Inflammatory macrophage treated with lipopolysaccharide for 4 hours (primary cell): ENCODE results near the gene GALNT18.

Experiments used
- DNase-seq: peaks from one replicate; pipeline ENCODE4 v3.0.0-alpha.2; 2020

GALNT18 gene

DNA sequence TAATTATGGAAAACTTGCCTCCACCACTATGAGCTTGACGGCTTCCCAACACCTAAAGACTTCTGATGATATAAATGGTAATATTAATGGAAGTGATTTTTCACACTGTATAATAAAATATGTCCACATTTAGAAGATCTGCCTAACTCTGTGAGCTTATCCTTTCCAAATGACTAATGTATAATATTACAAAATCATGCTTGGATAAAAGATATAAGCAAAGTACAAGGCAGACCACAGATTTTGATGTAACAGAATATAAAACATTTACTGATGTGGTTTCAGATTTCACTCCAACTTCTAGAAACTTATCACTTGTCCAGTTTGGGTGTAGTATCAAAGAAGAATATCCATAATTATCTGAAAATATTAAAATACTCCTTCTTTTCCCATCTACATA, 36.9 kb downstream of the GALNT18 start:
- DNase-seq = no peak

DNA sequence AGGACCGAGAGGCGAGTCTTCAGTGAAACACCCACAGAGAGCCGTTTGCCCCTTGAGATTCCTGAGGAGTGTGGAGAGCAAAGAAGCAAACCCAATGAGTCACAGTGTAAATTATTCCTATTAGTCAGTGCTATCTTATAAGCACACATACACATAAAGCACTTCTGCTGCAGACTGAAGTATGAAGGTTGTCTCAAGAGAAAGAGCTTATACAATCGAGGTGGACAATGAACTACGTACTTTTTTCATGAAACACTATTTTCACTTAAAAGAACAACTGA, 37.3 kb downstream of the GALNT18 start:
- no peak for DNase-seq

DNA sequence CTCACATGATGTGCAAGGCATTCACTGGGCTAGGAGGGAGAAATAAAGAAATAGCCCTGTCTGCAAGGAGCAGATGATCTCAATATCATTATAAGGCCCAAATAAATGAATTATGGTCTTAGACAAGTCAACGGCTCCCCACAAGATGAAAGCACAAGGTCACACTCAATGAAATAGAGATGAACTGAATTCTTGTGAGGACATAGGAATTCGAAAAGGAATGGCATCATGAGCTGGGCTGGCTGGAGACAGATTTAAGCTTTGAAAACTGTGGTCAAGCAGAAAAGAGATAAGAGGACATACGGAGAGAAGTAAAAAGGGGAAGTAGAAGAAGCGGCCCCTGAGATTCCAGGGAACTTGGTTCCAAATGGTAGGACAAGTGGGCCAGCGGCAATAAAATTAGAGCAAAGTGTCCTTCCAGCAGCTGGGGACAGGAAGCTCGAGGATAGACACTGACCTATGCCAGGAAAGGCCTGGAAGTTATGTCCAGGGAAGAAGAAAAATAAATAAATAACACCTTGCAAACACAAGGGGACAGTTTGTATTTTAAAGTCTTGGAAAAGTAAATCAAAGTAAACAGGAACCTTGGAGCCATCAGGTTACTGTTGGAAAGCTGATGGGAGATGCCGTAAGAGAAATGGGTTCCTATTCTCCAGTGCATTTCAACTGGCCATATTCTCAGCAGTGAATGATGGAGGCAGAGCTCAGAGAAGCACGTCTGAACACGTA, 37.8 kb downstream of the GALNT18 start:
- DNase-seq = no peak

DNA sequence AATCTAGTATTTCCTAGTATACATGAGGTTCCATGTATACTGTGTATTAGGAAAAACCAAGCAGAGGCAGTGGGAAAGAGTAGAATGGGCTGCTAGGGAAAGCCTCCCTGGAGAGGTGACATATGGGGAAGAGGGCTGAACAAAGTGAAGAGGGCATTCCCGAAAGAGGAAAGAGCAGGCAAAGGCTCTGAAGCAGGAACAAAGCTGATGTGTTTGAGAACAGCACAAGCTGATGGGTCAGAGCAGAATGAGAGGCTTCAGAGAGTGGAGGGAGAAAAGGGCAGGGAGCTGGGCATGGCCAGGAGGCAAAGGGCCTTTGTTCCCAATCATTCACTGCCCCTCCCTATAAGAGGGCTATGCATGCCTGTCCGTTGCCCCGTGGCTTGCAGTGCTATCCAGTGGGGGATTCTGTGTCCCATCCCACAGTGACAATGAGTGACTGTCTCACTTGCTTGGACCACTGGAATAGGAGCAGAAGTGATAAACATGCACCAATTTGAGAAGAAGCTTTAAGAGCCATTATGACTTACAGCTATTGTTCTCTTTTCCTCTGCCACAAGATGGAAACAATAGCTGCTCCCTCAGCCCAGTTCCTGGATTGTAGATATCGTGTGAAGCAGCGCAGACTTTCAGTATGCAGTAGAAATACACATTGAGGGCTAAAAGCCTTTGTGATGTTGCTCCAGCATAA, 39.6 kb downstream of the GALNT18 start:
- DNase-seq = no peak

DNA sequence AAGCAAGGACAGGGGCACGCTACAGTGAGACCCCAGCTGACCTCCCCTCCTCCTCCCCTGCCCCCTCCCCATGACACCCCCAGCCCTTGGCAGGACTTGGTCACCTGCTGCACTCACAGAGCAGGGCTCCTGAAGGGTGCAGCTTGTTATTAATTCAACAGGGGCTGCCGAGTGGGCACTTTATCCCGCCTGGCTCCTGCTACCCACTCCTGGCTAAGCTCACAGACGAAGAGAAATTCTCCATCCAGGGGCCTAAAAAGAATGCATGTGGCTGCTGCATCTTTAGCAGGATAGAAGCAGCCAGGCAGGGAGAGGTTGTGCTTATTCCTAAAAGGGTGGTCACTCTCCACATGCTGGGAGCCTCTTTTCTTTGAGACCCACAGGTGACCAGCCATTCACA, 40.3 kb downstream of the GALNT18 start:
- no peak for DNase-seq

DNA sequence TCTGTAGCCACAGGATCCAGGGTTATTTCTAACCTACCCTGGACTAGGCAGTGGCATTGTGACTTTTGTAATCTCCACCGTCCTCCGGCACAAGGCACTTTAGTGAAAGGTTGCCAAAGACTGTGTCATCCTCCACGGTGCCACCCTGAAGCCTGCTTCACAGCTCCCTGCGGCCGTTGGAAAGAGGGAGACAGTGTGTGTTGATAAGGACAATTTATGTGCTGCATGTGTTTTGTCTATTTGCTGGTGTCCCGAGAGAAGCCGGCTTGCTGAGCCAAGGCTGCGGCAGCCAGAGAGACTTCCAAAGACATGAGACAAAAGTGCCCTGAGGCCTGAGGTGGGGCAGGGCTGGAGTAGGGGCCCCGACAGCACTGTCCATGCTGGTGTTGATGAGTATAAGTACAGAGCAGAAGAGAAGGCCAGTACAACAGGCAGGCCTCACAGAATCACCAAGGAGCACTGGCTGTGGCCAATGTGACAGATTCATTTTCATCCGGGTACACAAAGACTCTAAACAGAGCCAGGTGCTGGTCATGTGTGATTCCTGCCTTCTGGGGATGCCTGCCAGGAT, 40.9 kb downstream of the GALNT18 start:
- DNase-seq = no peak

DNA sequence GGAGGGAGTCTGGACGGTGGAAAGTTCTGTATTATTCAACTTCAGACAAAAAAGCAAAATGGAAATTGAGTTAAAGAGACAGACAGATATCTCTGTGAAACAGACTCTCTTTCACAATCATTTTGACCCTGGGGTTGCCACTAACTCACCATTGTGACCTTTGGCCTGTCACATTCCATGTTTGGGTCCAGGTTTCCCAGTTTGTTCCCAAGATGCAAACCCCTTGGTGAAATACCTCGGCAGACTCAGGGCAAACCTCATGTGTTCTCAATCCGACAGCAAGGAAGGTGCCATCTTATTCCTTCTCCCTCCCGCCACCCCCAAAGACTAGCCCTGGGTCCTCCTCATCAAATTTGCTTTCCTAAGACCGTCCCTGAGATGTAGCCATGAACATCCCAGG, 41.8 kb downstream of the GALNT18 start:
- DNase-seq = no peak

DNA sequence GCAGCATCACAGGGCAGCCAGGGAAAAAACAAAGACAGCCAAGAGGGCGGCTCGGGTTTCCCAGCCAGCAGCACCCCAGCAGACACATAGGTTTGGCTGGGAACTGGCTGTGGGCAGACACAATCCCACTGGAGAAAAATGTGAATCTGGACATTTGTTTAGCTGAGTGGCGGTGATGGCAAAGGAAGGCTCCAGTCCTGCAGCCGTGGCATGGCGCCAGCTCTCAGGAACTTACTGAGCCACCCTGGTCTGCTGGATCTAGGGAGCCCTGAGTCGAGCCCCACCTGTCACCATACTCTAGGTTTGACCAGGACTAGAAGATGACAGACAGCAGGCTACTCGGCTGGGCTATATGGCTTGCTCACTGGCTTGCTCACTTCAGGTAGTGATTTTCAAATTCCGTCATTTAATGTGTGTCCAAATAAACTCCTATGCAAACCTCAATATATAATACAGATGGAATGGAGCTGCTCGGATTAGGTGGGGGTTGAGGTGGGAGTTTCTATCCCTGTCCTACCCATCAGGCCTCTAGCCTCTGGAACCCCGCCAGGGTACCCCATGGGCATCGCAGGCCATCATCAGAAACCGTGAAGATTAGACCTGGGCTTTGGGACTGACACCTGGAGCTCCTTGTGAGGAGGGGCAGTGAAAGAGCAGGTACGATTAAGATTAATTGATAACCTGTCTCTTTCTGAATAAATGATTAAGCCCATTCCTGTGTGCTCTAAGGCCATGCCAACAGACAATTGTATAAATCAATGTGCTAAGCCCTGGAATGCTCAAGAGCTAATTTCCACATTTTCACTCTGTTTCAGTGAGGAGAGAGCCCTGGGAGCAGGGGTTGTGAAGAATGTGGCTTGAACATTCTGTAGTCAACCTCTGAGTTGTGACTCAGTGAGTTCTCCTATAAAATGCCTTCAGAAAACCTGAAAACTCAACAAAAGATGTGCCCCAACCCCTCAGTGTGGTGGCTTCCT, 42.5 kb downstream of the GALNT18 start:
- no peak for DNase-seq

DNA sequence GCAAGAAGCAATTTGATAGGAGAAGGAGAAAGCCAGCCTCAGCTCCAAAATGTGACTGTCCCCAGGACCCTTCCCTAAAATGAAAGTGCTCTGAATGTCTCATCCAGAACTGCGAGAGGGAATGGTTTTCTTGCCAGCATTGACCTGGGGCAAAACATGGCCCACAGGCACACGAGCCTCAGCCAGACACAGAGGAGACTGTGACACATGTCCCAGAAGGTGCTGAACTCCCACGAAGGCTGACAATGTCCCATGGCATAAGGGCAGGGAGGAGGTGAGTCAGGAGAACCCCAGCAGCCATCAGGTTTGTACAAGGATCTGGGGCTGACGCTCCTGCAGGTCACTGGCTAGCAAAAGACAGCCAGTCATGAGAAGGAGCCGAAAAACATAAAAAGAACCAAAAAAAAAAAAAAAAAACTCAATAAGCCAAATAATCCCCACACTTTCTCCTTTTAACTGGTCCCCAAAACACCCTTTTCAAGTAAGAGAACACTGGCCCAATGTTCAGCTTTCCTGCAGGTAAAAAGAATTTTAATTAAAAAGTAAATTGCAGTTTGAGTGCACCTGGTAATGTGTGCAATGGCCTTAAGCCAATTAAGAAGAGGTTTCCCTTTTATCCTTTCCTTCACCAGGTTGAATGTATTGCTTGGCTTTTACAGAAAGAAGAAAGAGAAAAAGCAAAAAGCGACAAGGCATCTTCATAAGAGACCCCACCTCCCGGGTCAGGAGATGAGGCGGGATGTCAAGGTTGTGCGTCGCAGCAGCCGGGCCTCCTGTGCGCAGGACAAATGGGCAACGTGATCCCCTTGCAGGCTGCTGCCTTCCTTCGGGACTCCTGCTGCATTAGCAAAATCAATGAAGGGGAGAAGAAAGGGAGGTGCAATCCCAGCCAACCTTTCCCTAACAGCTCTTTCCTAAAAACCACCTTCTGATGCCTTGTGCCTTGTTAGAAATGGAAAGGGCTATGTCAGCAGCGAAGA, 43.6 kb downstream of the GALNT18 start:
- no peak for DNase-seq

DNA sequence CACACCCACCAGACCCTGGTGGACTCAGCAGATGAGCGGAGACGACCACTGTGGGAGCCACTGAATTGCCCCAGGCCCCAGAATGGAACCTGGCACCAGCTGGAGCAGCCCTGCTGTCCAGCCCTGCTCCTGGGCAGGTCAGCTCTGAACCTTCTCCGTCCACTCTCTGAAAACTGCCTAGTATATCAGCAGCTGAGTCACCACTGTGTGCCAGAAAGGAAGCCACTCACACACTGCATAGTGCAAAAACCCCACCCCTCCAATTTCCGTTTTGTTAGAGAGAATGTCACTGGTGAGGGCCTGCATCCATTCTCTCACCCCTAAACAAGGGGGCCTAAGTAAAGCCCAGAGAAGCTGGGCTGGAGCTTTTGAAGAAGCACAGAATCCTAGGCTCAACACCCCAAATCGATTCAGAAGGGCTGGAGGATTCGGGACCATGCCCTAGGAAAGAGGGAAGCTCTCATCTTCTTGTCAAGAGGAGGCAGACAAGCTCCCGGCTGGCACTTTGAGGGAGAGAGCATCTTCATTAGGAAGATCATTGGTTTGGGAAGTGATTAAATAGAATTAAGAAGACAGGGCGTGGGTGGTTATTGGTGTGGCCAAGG, 44.5 kb downstream of the GALNT18 start:
- no peak for DNase-seq

DNA sequence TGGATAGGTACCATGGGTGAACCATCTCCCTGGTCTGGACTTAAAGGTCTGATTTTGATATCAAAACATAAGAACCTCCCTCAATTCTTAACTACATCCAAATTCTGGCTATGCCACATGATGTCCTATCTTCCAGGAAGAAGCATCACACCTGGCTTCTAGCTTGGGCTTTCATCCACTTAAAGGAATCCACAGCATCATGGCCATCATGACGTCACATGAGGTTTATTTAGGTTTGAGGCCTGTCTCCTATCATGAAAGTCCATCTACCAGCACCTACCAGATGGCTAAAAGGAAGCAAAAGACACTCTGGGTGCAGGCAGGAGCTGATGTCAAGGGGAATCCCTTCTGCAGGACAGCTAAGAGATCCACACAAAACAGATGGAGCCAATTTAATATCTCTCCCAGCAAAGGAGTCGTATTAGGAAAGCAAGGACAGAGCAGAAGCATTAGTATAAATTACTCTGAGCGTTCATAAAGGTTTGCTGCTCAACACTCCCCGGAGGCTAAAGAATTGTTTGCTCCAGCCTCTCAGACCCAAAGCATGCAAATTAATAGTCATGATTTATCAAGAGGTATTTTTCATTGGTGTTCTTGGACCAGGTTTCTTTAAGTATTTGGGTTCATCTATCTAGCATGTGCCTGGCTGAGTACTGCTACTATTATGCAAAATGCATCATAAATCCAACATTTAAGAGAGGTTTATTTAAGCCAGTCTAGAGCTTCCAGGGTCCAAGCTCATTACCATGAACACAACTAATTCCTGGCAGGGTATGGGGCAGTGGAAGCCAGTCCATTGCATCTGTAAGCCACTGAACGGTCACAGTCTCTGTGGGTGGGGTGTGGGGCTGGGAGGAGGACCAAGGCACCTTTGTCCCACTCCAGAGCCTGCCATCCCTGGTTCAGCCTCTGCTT, 47.2 kb downstream of the GALNT18 start:
- no peak for DNase-seq

DNA sequence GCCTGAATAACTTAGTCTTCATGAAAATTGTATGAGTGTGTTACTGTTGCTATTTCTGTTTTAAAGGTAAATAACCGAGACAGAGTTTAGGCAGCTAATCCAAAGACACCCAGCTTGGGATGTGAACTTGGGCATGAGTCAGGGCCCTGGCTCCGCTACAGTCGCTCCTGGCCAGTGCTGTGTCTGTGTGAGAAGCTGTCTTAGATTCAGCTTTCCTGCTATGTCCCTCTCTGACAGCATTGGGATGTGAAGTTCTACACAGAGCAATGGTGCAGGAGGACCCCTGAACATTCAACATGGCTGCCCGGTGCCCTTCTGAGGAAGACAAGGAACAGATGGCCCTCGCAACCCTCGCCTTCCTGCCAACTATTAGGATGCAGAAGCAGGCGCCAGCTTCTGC, 49.4 kb downstream of the GALNT18 start:
- no peak for DNase-seq

DNA sequence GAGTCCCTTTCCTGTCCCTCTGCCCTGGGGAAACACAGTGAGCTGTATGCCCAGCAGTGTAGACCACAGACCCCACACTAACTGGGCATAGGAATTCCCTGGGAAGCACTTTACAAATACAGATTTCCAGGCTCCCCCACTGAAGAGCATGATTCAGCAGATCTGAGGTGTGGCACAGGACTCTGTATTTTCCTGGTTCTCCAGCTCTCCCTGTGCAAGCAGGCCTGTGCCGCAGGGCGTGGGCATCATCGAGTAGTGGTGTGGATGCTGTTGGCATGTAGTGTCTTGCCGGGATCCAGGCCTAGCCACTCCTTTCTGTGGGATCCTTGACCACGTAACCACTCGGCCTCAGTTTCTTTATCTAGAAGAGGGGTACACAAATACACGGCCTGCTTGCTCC, 49.9 kb downstream of the GALNT18 start:
- no peak for DNase-seq

DNA sequence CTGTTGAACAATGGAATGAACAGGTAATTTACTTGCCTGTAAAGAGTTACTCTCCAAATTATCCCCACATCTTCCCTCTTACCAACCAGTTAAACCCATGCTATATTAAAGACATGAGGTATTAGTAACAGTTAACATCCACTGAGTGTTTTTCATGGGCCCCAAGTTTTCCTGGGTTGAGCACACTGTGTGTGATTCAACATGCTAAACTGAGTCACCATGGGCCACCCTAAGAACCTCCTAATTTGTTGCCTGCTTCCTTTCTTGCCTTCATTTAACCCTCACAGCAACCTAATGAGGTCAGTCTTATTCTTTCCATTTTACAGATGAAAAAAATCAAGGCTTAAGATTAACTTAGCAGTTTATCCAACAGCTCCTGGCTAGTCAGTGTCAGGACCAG, 51.0 kb downstream of the GALNT18 start:
- no peak for DNase-seq

DNA sequence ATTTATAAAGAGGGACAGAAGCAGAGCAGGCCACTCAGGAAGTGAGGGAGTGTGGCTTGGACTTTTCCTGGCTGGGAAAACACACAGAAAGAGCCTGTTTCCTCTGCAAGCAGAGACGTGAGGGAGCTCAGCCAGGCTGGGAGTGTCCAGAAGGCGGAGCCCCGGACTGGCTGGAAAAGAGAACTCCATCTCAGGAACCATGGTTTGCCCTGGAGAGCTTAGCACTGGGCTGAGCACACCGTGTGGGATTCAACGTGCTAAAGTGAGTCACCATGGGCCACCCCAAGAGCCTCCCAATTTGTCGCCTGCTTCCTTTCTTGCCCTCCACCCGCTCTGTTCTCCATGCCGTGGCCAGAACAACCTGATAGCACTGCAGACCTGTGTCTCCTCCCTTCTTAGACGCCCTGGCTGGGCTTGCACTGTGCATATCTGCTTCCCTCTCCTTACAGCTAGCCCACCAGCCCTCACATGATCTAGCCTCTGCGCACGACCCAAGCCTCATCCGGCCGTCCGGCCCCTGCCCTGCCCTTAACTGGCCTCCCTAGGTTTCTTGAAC, 51.8 kb downstream of the GALNT18 start:
- peak; percentile 5 for DNase-seq

DNA sequence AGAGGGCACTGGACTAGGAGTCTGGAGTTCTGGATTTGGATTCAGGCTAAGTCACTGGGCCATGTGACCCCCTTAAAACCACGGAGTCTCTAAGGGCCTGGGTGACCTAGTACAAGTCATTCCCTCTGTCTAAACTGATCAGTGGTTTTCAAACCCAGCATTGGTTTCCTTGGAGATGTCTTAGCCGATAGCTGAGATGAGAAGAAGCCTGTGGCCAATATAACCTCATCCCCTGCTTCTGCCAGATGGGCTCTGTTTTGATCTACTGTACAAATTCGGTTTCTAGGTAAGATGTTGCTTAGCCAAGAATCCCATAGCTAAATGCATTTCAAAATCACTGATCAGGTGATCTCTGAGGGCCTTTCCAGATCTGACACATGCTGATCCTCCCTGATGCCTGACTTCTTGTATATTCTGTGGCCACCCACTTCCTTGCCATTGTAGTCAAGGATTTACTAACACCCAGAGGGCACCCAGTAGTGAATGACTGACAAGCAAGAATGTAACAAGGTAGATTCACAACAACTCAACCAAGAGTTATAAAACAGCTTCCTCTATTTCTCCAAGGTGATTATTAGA, 53.1 kb downstream of the GALNT18 start:
- DNase-seq = peak; percentile 2

DNA sequence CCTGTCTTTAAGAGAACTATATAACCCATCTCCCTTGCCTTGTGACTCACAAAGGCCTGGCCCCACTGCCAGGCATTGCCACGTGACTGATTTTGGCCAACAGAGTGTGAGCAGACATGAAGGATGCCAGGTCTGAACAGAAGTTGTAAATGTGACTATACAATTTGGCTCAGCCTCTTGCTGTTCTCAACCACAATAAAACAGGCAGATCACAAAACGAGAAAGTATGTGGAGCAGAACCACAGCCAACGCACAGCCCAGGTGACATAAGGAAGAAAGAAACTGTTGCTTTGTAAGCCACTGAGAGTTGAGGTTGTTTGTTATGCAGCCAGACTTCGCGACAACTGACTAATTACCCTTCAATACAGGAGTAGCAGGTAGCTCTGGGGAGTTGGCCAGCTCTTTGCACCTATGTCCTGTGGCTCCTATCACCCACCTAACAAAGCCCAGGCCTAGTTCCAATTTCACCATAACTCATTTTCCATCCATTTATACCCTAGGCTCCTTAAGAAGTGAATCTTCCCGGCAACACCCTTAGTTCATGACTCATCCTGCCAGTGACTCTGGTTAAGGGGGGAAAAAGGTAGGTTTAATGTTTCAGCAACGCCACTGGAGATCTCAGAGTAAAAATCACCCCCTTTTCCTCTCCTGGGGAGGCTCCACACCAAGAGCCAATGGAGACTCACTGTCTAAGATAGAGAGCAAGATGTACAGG, 53.7 kb downstream of the GALNT18 start:
- DNase-seq = no peak

DNA sequence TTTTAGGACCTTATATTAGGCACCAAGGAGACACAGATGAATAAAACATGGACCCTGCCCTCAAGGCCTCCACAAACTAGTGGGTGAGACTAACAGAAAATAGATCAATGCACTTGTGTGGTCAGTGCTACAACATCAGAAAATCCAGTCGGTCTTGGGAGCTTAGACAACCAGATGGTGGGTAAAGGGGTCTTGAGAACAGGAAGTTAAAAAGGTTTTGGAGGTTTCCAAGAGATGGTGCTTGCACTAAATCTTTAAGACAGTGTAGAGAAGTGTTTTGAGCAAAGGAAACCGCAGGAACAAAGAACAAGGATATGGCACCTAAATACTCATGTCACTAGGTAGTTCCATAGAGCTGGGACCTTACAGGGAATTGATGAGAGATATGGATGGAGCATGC, 56.2 kb downstream of the GALNT18 start:
- no peak for DNase-seq
